BE2C (cell line): ENCODE data around the gene LIN28A.

Experiments
- DNase-seq: peaks from one replicate; pipeline ENCODE4 v3.0.0-alpha.2; 2020
- H3K27me3 ChIP-seq: fragments of 250-450 bp; sonication (Bioruptor Pico); 2 replicates; pipeline ENCODE4 v1.5.1; 2020; ENCODE audit warnings: mild to moderate bottlenecking
- H3K36me3 ChIP-seq: fragments of 250-450 bp; sonication (Bioruptor Pico); 2 replicates; pipeline ENCODE4 v1.5.1; 2020; ENCODE audit warnings: mild to moderate bottlenecking
- H3K4me1 ChIP-seq: fragments of 250-450 bp; sonication (Bioruptor Pico); 2 replicates; pipeline ENCODE4 v1.5.1; 2020
- H3K4me3 ChIP-seq: 2 replicates; pipeline ENCODE4 v1.5.1; 2011; ENCODE audit warnings: low read depth, low read length
- H3K9me3 ChIP-seq: fragments of 250-450 bp; sonication (Bioruptor Pico); 2 replicates; pipeline ENCODE4 v1.5.1; 2020
- CTCF ChIP-seq: IDR thresholded peaks from 2 replicates; pipeline ENCODE4 v1.5.1; 2012; ENCODE audit warnings: mild to moderate bottlenecking, low read depth, low read length

The LIN28A gene

GRCh38 chr1:26418865-26419349 lies 8.3 kb downstream of the LIN28A start:
- Histone ChIP-seq H3K27me3 (peaks cover 6% of the 10 kb centered on the region), H3K4me1 (no peaks in the 10 kb centered on the region), H3K36me3 (no peaks in the 10 kb centered on the region), H3K4me3 (no peak overlapping the region), H3K9me3 (no peaks in the 10 kb centered on the region)
- TF ChIP-seq CTCF = no peak
- no peak for DNase-seq

DNA sequence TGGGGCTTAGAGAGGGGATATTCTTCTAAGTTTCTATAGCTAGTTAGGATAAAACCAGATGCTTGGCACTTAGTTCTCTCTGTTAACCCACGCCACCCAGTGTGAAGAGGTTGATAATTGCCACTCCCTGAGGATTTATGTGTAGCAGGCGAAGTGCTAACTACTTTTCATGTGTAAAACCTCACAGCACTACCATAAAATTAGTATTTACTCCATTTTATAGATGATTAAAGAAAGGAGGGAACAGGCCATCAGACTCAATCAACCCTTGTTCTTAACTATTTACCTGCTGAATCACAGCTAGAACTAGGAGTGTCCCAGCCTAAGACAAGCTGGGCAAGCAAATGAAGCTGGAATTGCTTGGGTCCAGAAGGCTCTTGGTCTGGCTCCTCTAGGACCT lies 8.9 kb downstream of the LIN28A start:
- H3K4me1 ChIP-seq = no peaks in the 10 kb centered on the region
- H3K4me3 ChIP-seq = no peak overlapping the region
- no peak for TF ChIP-seq CTCF

GRCh38 chr1:26429721-26430120 lies 19.1 kb downstream of the LIN28A start:
- no peaks in the 10 kb centered on the region for H3K4me1 ChIP-seq
- no peak for DNase-seq
- no peak overlapping the region for H3K4me3 ChIP-seq
- no peaks in the 10 kb centered on the region for H3K36me3 ChIP-seq
- H3K9me3 ChIP-seq = no peaks in the 10 kb centered on the region
- H3K27me3 ChIP-seq = no peaks in the 10 kb centered on the region
- TF ChIP-seq CTCF = no peak

More for the DNA sequence above, 8.9 kb downstream of the LIN28A start:
- Histone ChIP-seq H3K9me3 (no peaks in the 10 kb centered on the region), H3K27me3 (peaks cover 5% of the 10 kb centered on the region), H3K36me3 (no peaks in the 10 kb centered on the region)
- no peak for DNase-seq

GRCh38 chr1:26431979-26432695 lies 21.5 kb downstream of the LIN28A start, which contains the start of gene DHDDS:
DHDDS (plus strand) TSS chr1:26432321; CDS start chr1:26432946, 625 bp downstream.
- peak within 1 kb of the TSS; percentile 91 for H3K4me3 ChIP-seq
- no peaks in the 10 kb centered on the region for H3K36me3 ChIP-seq
- no peak for TF ChIP-seq CTCF
- H3K4me1 ChIP-seq = no peaks in the 10 kb centered on the region
- H3K27me3 ChIP-seq = no peaks in the 10 kb centered on the region
- DNase-seq = peak; percentile 95
- H3K9me3 ChIP-seq = no peaks in the 10 kb centered on the region

GRCh38 chr1:26432793-26433192 lies 22.2 kb downstream of the LIN28A start:
- no peak for DNase-seq
- Histone ChIP-seq H3K4me1 (no peaks in the 10 kb centered on the region), H3K4me3 (peak overlapping the region; percentile 91), H3K36me3 (no peaks in the 10 kb centered on the region), H3K9me3 (no peaks in the 10 kb centered on the region), H3K27me3 (no peaks in the 10 kb centered on the region)
- no peak for TF ChIP-seq CTCF

- no peak overlapping the region for H3K4me3 ChIP-seq
- DNase-seq = no peak
- no peak for TF ChIP-seq CTCF
These were observed 23.6 kb downstream of the LIN28A start for GRCh38 chr1:26434161-26434752.

More at GRCh38 chr1:26434161-26434752, 23.6 kb downstream of the LIN28A start:
- Histone ChIP-seq H3K27me3 (no peaks in the 10 kb centered on the region), H3K4me1 (no peaks in the 10 kb centered on the region), H3K36me3 (no peaks in the 10 kb centered on the region), H3K9me3 (no peaks in the 10 kb centered on the region)
